NCI-H345 treated with DMSO at 0.1 percent for 48 hours (cell line): Measurements from ENCODE around the gene FSTL3.
"Not testable (repeated sequence)": the region's sequence is repeated elsewhere in the genome, so short reads cannot be mapped to it uniquely, and the experiment has no call there.

ENCODE experiments used
- DNase-seq: peaks from one replicate; lab custom pipeline; 2025; ENCODE audit not compliant: unreplicated experiment; lab: John Stamatoyannopoulos, UW

The FSTL3 gene

GRCh38 chr19:681029-682019 lies 5.1 kb downstream of the FSTL3 start:
- DNase-seq, result no peak

- no peak for DNase-seq
Observed at GRCh38 chr19:682678-683320, 6.6 kb downstream of the FSTL3 start.

GRCh38 chr19:685454-685931 lies 9.3 kb downstream of the FSTL3 start:
- DNase-seq, result no peak

- DNase-seq, result no peak
Observed at GRCh38 chr19:686589-687297, 10.6 kb downstream of the FSTL3 start.

- no peak for DNase-seq
Observed at GRCh38 chr19:687569-688166, 11.5 kb downstream of the FSTL3 start.

GRCh38 chr19:688214-688613 lies 12.0 kb downstream of the FSTL3 start:
- DNase-seq, result no peak

GRCh38 chr19:688992-689391 lies 12.8 kb downstream of the FSTL3 start:
- no peak for DNase-seq

GRCh38 chr19:690203-690602 lies 14.0 kb downstream of the FSTL3 start:
- no peak for DNase-seq

- no peak for DNase-seq
Observed at GRCh38 chr19:694481-695351, 18.5 kb downstream of the FSTL3 start.

GRCh38 chr19:695352-695949 lies 19.3 kb downstream of the FSTL3 start, which contains the start of gene PRSS57:
Gene PRSS57 (minus strand): TSS chr19:695452. CDS start chr19:695430, 22 bp downstream.
- DNase-seq, result no peak

GRCh38 chr19:698529-698928 lies 22.3 kb downstream of the FSTL3 start:
- not testable (repeated sequence) for DNase-seq

GRCh38 chr19:699885-700284 lies 23.7 kb downstream of the FSTL3 start:
- DNase-seq, result not testable (repeated sequence)

GRCh38 chr19:702847-703246 lies 26.7 kb downstream of the FSTL3 start:
- not testable (repeated sequence) for DNase-seq

GRCh38 chr19:703329-703650 lies 27.1 kb downstream of the FSTL3 start:
- no peak for DNase-seq

GRCh38 chr19:703651-704446 lies 27.7 kb downstream of the FSTL3 start:
- no peak for DNase-seq

GRCh38 chr19:704447-704741 lies 28.2 kb downstream of the FSTL3 start:
- DNase-seq, result no peak

- no peak for DNase-seq
Observed at GRCh38 chr19:708154-709143, 32.3 kb downstream of the FSTL3 start, which contains the start of gene PALM. Gene PALM (plus strand): TSS chr19:708935. CDS start chr19:709147, 212 bp downstream.
